GM18858 (cell line): ENCODE measurements around the gene NDUFC2.
"Not testable (repeated sequence)": the region's sequence is repeated elsewhere in the genome, so short reads cannot be mapped to it uniquely, and the experiment has no call there.

Experiments used
- ATAC-seq: cut with Tn5 transposase; IDR thresholded peaks from one replicate; pipeline ENCODE4 v1.9.1; 2021; ENCODE audit not compliant: unreplicated experiment

Gene NDUFC2

GRCh38 chr11:78056093-78056492 is 23.6 kb downstream of the NDUFC2 start:
- ATAC-seq = no peak

GRCh38 chr11:78054971-78055370 is 24.7 kb downstream of the NDUFC2 start:
- ATAC-seq = no peak

- ATAC-seq = no peak
Observed at GRCh38 chr11:78050964-78051831, 28.5 kb downstream of the NDUFC2 start.

GRCh38 chr11:78049348-78049747 is 30.3 kb downstream of the NDUFC2 start:
- no peak for ATAC-seq

GRCh38 chr11:78048561-78048960 is 31.1 kb downstream of the NDUFC2 start:
- ATAC-seq = no peak

- ATAC-seq = no peak
Observed at GRCh38 chr11:78046486-78046854, 33.2 kb downstream of the NDUFC2 start.

GRCh38 chr11:78045851-78046485 is 33.7 kb downstream of the NDUFC2 start:
- no peak for ATAC-seq

- no peak for ATAC-seq
Observed at GRCh38 chr11:78044706-78045105, 35.0 kb downstream of the NDUFC2 start.

- no peak for ATAC-seq
Observed at GRCh38 chr11:78041843-78042440, 37.7 kb downstream of the NDUFC2 start.

- not testable (repeated sequence) for ATAC-seq
Observed at GRCh38 chr11:78041380-78041719, 38.3 kb downstream of the NDUFC2 start.

- no peak for ATAC-seq
Observed at GRCh38 chr11:78040691-78041379, 38.8 kb downstream of the NDUFC2 start.

- peak; percentile 62 for ATAC-seq
Observed at GRCh38 chr11:78039919-78040671, 39.6 kb downstream of the NDUFC2 start.

GRCh38 chr11:78039391-78039918 is 40.2 kb downstream of the NDUFC2 start:
- no peak for ATAC-seq

- no peak for ATAC-seq
Observed at GRCh38 chr11:78038697-78039313, 40.9 kb downstream of the NDUFC2 start.

- no peak for ATAC-seq
Observed at GRCh38 chr11:78037825-78038620, 41.6 kb downstream of the NDUFC2 start.

GRCh38 chr11:78037056-78037455 is 42.6 kb downstream of the NDUFC2 start:
- no peak for ATAC-seq

GRCh38 chr11:78036313-78036712 is 43.3 kb downstream of the NDUFC2 start:
- ATAC-seq = no peak

- ATAC-seq = no peak
Observed at GRCh38 chr11:78034623-78035022, 45.0 kb downstream of the NDUFC2 start.

- no peak for ATAC-seq
Observed at GRCh38 chr11:78033040-78033439, 46.6 kb downstream of the NDUFC2 start.
